Eye (tissue), 1 donor: ENCODE measurements around the gene ADD2.
"Not testable (repeated sequence)": the region's sequence is repeated elsewhere in the genome, so short reads cannot be mapped to it uniquely, and the experiment has no call there.

Experiments
- DNase-seq: peaks from one replicate; pipeline ENCODE4 v3.0.0-alpha.2; 2015

The ADD2 gene

GRCh38 chr2:70627211-70627898, 140.6 kb downstream of the ADD2 start:
- peak; percentile 11 for DNase-seq

GRCh38 chr2:70626254-70626990, 141.6 kb downstream of the ADD2 start:
- DNase-seq: no peak

GRCh38 chr2:70621536-70621935, 146.5 kb downstream of the ADD2 start:
- not testable (repeated sequence) for DNase-seq

- no peak for DNase-seq
These were observed 148.0 kb downstream of the ADD2 start for GRCh38 chr2:70620020-70620419.

- DNase-seq: no peak
These were observed 148.8 kb downstream of the ADD2 start for GRCh38 chr2:70619167-70619566.

GRCh38 chr2:70616168-70616694, 151.8 kb downstream of the ADD2 start:
- no peak for DNase-seq

GRCh38 chr2:70615222-70615621, 152.8 kb downstream of the ADD2 start:
- no peak for DNase-seq

- no peak for DNase-seq
These were observed 154.5 kb downstream of the ADD2 start for GRCh38 chr2:70613521-70613920.

GRCh38 chr2:70612574-70612973, 155.4 kb downstream of the ADD2 start:
- DNase-seq: no peak

GRCh38 chr2:70608373-70608772, 159.6 kb downstream of the ADD2 start:
- DNase-seq: no peak

- DNase-seq: no peak
These were observed 160.9 kb downstream of the ADD2 start for GRCh38 chr2:70607121-70607561.
